SH-SY5Y (cell line): ENCODE results near the gene VWA3B.

Experiments used
- GATA2 ChIP-seq: IDR thresholded peaks from 2 replicates; pipeline ENCODE4 v1.6.1; 2011; ENCODE audit warnings: mild to moderate bottlenecking, low read depth, low read length
- GATA3 ChIP-seq: IDR thresholded peaks from 2 replicates; pipeline ENCODE4 v1.6.1; 2011; ENCODE audit warnings: low read depth, mild to moderate bottlenecking, low read length, moderate library complexity

- TF ChIP-seq GATA2 (no peak), GATA3 (no peak)
Observed at GRCh38 chr2:98087447-98088020, 567 bp downstream of the VWA3B start.
